ENCODE measurements around the gene ATP8B2. TPM values are rescaled to one million over a fixed set of nuclear protein-coding genes. Genes with fewer than 3 reads are reported as not detected.
"Not testable (repeated sequence)": the region's sequence is repeated elsewhere in the genome, so short reads cannot be mapped to it uniquely, and the experiment has no call there.

ATP8B2 gene
- total RNA-seq, 2 donors from 2014 or later, result 130 to 153 TPM

- DNase-seq (ENCODE audit: low spot score), result not testable (repeated sequence)
- intact Hi-C loops (cut with DNase I), result loop anchor here in 1 of 2 donors (5.0 kb wide), 1 partner anchor 74 kb away; no protein-coding TSS in a partner anchor
Measured at GRCh38 chr1:154341366-154341765, 16.0 kb downstream of the ATP8B2 start.

GRCh38 chr1:154342132-154342531 lies 16.8 kb downstream of the ATP8B2 start:
- intact Hi-C loops (cut with DNase I), result loop anchor here in 1 of 2 donors (5.0 kb wide), 1 partner anchor 75 kb away; no protein-coding TSS in a partner anchor
- no peak for DNase-seq (ENCODE audit: low spot score)

- DNase-seq (ENCODE audit: low spot score), result no peak
- intact Hi-C loops (cut with DNase I), result loop anchor here in 1 of 2 donors (5.0 kb wide), 1 partner anchor 76 kb away; no protein-coding TSS in a partner anchor
Measured at GRCh38 chr1:154342836-154343472, 17.6 kb downstream of the ATP8B2 start.

- DNase-seq (ENCODE audit: low spot score), result peak; percentile 86
- intact Hi-C loops (cut with DNase I), result loop anchor here in 1 of 2 donors (5.0 kb wide), 1 partner anchor 78 kb away; no protein-coding TSS in a partner anchor
Measured at GRCh38 chr1:154344977-154345837, 19.9 kb downstream of the ATP8B2 start.

- intact Hi-C loops (cut with DNase I), result no loop called here
- no peak for DNase-seq (ENCODE audit: low spot score)
Measured at GRCh38 chr1:154346276-154346917, 21.1 kb downstream of the ATP8B2 start.

GRCh38 chr1:154347961-154348360 lies 22.6 kb downstream of the ATP8B2 start:
- no peak for DNase-seq (ENCODE audit: low spot score)
- intact Hi-C loops (cut with DNase I), result loop anchor here in 1 of 2 donors (1.0 kb wide), 1 partner anchor 22 kb away; no protein-coding TSS in a partner anchor

GRCh38 chr1:154348429-154349076 lies 23.2 kb downstream of the ATP8B2 start:
- intact Hi-C loops (cut with DNase I), result no loop called here
- DNase-seq (ENCODE audit: low spot score), result no peak

GRCh38 chr1:154349121-154349520 lies 23.8 kb downstream of the ATP8B2 start:
- DNase-seq (ENCODE audit: low spot score), result no peak
- intact Hi-C loops (cut with DNase I), result no loop called here

GRCh38 chr1:154350383-154350782 lies 25.1 kb downstream of the ATP8B2 start:
- no peak for DNase-seq (ENCODE audit: low spot score)
- intact Hi-C loops (cut with DNase I), result loop anchor here (10.0 kb wide), 2 partner anchors 94 to 114 kb away; no protein-coding TSS in a partner anchor

- intact Hi-C loops (cut with DNase I), result loop anchor here (10.0 kb wide), 2 partner anchors 93 to 113 kb away; no protein-coding TSS in a partner anchor
- no peak for DNase-seq (ENCODE audit: low spot score)
Measured at GRCh38 chr1:154351363-154352068, 26.2 kb downstream of the ATP8B2 start.

GRCh38 chr1:154352245-154352580 lies 26.9 kb downstream of the ATP8B2 start:
- intact Hi-C loops (cut with DNase I), result loop anchor here (10.0 kb wide), 2 partner anchors 93 to 113 kb away; no protein-coding TSS in a partner anchor
- no peak for DNase-seq (ENCODE audit: low spot score)

GRCh38 chr1:154352581-154353459 lies 27.5 kb downstream of the ATP8B2 start:
- DNase-seq (ENCODE audit: low spot score), result peak; percentile 86
- intact Hi-C loops (cut with DNase I), result loop anchor here (10.0 kb wide), 2 partner anchors 92 to 112 kb away; no protein-coding TSS in a partner anchor

- DNase-seq (ENCODE audit: low spot score), result no peak
- intact Hi-C loops (cut with DNase I), result loop anchor here (10.0 kb wide), 2 partner anchors 91 to 111 kb away; no protein-coding TSS in a partner anchor
Measured at GRCh38 chr1:154353460-154353904, 28.2 kb downstream of the ATP8B2 start.

GRCh38 chr1:154353966-154354365 lies 28.6 kb downstream of the ATP8B2 start:
- no peak for DNase-seq (ENCODE audit: low spot score)
- intact Hi-C loops (cut with DNase I), result loop anchor here (10.0 kb wide), 2 partner anchors 91 to 111 kb away; no protein-coding TSS in a partner anchor

GRCh38 chr1:154358519-154358918 lies 33.2 kb downstream of the ATP8B2 start:
- intact Hi-C loops (cut with DNase I), result loop anchor here (10.0 kb wide), 2 partner anchors 86 to 106 kb away; no protein-coding TSS in a partner anchor
- DNase-seq (ENCODE audit: low spot score), result no peak

- intact Hi-C loops (cut with DNase I), result no loop called here
- DNase-seq (ENCODE audit: low spot score), result no peak
Measured at GRCh38 chr1:154360288-154360687, 35.0 kb downstream of the ATP8B2 start.

- DNase-seq (ENCODE audit: low spot score); intact Hi-C loops (cut with DNase I): not testable (repeated sequence)
Measured at GRCh38 chr1:154360881-154361280, 35.6 kb downstream of the ATP8B2 start.
